NCI-H2196 (cell line): Measurements from ENCODE around the gene TULP3.
A peak's percentile ranks its signal among the peaks of the same experiment; 100 is the strongest.

Experiments
- DNase-seq: peaks from one replicate; lab custom pipeline; 2025; ENCODE audit not compliant: unreplicated experiment; lab: John Stamatoyannopoulos, UW

TULP3 gene

DNA sequence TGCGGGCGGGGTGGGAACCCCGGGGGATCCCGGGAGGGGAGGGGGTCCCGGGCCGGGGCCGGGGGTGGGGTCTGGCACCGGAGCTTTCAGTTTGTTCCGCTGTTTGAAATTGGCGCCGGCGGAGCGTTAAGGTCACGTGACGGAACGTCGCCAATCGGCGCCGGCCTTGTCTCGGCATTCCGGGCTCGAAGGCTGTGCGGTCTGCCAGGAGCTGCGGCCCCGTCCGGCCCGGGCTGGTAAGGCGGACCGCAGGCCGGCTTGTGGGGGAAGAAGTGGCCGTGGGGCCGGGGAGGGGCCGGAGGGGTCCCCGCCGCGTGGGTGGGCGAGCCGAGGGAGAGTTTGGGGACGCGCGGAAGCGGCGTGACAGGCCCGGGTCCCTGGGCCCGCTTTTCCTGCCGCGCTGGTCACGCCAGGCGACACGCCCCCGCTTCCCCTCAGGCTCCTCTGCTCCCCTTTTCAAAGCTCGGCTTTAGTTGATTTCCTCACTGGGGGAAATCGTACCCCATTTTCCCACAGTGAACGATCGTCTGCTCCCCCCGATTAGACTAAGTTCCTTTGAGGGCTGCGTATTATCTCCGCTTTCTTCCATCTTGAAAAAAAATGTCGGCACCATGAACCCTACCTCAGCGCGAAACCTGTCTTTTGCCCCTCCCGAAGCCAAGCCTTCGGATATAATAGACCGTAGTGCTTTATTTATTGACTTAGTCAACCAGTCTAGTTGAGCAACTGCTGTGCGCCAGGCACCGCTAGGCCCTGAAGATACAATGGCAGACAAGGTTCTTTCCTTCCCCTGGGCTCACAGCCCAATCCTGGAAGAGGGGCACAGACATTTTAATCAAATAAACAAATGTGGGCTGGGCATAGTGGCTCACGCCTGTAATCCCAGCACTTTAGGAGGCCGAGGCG is 13.4 kb upstream of the TULP3 start, which contains the start of the genes FOXM1 and RHNO1:
FOXM1 (minus strand) TSS at position 128 of the 906 bp plus-strand sequence. CDS start 2,696 bp downstream, outside the sequence.
RHNO1 (plus strand) TSS at position 177 of the 906 bp plus-strand sequence. CDS start 8,144 bp downstream, outside the sequence.
- peak; percentile 69 for DNase-seq

- peak; percentile 61 for DNase-seq
Measured at GRCh38 chr12:2877953-2878732, 12.5 kb upstream of the TULP3 start.

- DNase-seq: no peak
Measured at GRCh38 chr12:2879853-2880252, 10.8 kb upstream of the TULP3 start.

GRCh38 chr12:2884810-2885209 is 5.9 kb upstream of the TULP3 start:
- no peak for DNase-seq

GRCh38 chr12:2886768-2887450 is 3.8 kb upstream of the TULP3 start:
- no peak for DNase-seq

DNA sequence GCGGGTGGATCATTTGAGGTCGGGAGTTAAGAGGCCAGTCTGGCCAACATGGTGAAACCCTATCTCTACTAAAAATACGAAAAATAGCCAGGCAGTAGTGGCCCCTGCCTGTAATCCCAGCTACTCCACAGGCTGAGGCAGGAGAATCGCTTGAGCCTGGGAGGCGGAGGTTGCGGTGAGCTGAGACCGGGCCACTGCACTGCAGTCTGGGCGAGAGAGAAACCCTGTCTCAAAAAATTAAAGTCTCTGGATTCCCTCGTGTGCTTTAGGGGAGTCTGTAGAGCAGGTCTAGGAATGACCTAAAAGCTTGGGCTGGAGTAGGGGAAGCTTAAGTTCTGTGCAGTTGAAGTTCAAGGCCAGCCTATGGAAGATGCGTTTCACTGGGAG is 697 bp upstream of the TULP3 start:
- DNase-seq: no peak

DNA sequence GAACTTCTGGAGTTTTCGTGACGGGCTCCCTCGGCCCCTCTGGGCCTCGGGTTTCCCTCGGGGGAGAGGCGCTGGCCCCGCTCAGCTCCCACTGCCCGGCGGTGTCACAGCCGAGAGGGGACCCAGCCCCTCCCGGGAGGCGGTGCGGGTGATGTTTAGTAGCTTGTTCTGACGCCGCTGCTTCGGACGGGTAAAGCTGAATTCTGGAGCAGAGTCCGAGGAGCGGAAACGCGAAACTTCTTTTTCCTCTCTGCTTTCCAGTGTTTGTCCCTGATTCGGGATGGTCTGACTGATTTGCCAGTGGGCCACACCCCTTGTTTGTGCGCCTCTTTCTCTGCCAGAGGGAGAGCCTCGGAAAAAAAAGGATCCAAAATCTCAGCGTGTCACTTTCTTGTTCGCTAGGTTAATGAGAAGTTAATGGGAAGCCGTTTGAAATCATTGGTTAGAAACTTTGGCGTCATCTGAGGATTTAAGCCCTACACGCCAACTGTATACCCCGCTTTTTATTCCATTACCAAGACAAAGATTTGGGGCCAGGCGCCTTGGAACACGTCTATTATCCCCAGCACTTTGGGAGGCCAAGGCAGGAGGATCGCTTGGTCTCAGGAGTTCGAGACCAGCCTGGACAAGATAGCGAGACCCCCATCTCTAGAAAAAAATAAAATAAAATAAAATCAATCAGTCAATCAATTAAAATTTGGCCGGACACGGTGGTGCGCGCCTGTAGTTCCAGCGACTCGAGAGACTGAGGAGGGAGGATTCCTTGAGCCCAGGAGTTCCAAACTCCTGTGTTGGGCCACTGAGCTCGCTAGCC is 756 bp downstream of the TULP3 start:
- DNase-seq: no peak

- DNase-seq: no peak
Measured at GRCh38 chr12:2892246-2892645, 1.6 kb downstream of the TULP3 start.

- no peak for DNase-seq
Measured at GRCh38 chr12:2893007-2893406, 2.3 kb downstream of the TULP3 start.

GRCh38 chr12:2895051-2895451 is 4.4 kb downstream of the TULP3 start:
- DNase-seq: no peak

DNA sequence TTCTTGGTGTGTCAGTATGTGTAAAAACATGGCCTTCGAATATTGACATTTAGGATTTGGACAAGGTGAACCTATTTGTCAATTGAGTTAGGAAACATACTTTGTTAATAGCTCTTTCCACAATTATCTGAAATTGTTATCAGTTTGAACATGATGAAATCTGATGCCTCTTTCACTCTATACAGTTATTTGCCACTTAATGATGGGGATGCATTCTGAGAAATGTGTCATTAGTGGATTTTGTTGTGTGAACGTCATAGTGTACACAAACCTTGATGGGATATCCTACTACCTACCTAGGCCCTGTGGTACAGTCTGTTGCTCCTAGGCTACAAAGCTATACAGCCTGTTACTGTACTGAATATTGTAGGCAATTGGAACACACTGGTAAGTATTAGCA is 4.8 kb downstream of the TULP3 start:
- DNase-seq: no peak

DNA sequence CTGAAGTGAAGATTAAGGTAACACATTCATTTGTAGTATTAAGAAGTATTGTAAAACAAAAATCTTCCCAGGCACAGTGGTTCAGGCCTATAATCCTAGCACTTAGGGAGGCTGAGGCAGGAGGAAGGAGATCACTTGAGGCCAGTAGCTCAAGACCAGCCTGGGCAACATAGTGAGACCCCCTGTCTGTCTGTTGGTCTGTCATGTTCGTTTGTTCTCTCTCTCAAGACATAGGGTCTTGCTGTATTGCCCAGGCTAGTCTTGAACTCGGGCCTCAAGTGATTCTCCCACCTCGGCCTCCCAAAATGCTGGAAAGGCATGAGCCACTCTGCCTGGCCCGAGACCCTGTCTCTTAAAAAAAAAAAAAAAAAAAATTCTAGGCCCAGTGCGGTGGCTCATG is 6.7 kb downstream of the TULP3 start:
- DNase-seq: no peak

- DNase-seq: no peak
Measured at GRCh38 chr12:2900642-2901041, 10.0 kb downstream of the TULP3 start.

- peak; percentile 53 for DNase-seq
Measured at GRCh38 chr12:2902272-2902880, 11.7 kb downstream of the TULP3 start.

DNA sequence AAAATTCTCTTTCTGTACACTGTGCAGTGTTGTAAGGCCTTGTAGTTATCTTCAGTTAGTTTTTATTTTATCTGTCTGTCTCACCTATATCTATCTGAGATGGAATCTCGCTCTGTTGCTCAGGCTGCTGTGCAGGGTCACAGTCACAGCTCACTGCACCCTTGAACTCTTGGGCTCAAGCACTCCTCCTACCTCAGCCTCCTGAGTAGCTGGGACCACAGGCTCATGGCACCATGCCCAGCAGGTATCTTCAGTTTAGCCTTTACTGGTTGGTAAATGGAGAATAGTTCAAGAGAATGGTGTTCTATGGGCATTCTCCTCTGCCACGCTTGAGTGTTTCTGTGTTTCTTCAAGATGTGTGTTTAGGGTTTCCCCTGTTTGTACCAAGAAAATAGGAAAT is 13.6 kb downstream of the TULP3 start:
- DNase-seq: peak; percentile 2

GRCh38 chr12:2912216-2912575 is 21.5 kb downstream of the TULP3 start:
- DNase-seq: no peak

GRCh38 chr12:2919249-2919648 is 28.6 kb downstream of the TULP3 start:
- no peak for DNase-seq

DNA sequence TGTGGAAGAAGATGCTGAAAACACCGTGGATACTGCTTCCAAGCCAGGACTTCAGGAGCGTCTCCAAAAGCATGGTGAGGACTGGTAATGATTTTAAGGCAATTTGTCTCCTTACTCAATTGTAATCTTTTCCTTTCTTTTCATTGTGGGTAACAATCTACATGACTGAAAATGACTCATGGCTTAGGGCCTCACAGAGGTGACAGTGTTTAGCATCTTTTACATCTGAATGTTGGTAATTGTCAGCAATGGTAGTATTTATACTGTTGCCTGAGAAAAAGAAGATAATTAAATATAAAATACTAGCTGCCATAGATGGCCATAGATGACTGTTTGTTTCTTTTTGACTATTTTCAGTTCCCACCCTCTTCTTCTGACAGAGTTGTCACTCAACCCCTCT is 31.6 kb downstream of the TULP3 start:
- no peak for DNase-seq

GRCh38 chr12:2923057-2923456 is 32.4 kb downstream of the TULP3 start:
- DNase-seq: no peak

GRCh38 chr12:2924019-2924418 is 33.3 kb downstream of the TULP3 start:
- peak; percentile 7 for DNase-seq
